Measurements from ENCODE around the gene GLB1L.

Gene GLB1L

DNA sequence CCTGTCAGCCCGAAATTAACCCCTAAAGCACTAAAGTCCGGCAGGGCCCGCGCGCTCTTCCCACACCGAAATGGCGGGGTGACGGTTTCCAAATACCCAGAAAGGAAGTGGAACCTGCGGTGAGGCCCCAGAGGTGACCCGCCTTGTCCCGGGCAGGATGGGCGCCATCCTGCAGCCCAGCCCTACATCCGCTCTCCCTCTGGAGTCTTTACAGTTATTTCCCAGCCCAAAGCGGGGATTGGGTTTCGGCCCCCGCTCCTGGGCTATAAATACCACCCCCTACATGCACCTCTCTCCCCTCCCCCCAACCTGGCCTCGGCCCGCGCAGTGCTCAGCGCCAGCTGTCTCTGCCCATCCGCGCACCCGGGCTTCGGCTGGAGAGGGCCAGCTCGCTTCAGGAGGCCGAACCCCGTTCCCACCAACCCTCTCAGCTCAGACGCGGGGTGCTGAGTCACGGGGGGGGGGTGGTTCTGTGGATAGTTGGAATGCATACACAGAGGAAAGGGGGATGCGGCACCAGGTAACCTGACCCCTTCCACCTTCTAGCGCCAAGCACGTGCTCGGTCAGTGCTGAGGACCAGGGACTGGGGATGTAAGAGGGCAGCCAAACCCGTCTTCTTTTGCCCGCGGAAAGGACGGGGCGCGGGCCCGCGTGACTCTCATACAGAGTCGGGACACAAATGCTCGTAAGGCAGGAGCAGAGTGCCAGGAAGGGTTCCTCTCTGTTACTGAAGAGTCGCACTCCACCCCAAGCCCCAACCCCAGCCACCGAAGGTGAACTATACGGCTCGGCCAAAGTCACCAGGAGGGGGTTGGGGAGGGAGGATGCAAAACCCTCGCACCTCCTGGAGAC lies 7.9 kb upstream of the GLB1L start, which contains the start of gene TUBA4B:
Gene TUBA4B, plus strand, starts transcription at position 344 of the 853 bp plus-strand sequence. Its CDS starts 165 bp downstream, at position 509.
- Mint-ChIP-seq H3K4me3 (peak within 1 kb of the TSS; percentile 77 to 83 (median 77)), H3K36me3 (ENCODE audit: low read depth) (no peaks in the 10 kb centered on the region), H3K27me3 (ENCODE audit: low read depth) (peaks cover 63% of the 10 kb centered on the region), H3K4me1 (peaks cover 49% of the 10 kb centered on the region), H3K9me3 (no peaks in the 10 kb centered on the region), H3K27ac (peak within 1 kb of the TSS; percentile 15 to 75 (median 45))
- TF ChIP-seq, protein P1, sequence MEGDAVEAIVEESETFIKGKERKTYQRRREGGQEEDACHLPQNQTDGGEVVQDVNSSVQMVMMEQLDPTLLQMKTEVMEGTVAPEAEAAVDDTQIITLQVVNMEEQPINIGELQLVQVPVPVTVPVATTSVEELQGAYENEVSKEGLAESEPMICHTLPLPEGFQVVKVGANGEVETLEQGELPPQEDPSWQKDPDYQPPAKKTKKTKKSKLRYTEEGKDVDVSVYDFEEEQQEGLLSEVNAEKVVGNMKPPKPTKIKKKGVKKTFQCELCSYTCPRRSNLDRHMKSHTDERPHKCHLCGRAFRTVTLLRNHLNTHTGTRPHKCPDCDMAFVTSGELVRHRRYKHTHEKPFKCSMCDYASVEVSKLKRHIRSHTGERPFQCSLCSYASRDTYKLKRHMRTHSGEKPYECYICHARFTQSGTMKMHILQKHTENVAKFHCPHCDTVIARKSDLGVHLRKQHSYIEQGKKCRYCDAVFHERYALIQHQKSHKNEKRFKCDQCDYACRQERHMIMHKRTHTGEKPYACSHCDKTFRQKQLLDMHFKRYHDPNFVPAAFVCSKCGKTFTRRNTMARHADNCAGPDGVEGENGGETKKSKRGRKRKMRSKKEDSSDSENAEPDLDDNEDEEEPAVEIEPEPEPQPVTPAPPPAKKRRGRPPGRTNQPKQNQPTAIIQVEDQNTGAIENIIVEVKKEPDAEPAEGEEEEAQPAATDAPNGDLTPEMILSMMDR (IDR thresholded peaks at IDR 0.05; ENCODE audit: unreplicated experiment in 3 of 3) = no peak

DNA sequence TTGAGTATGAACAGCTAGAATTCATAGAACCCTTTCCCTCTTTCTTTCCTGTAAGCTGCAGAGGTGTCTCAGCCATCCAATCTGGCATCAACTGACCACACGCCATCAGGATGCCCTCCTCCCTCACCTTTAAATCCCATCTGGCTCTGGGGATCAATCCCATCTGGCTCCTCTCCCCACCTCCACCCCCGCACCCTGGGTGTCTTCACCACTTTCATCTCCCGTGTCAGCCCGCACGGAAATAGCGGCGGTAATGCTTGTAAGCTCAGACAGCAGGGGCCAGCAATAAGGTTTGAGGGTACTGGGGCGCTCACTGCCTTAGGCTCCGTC lies 7.3 kb upstream of the GLB1L start:
- TF ChIP-seq, protein P1 (IDR thresholded peaks at IDR 0.05; ENCODE audit: unreplicated experiment in 3 of 3) = no peak
- Mint-ChIP-seq H3K9me3 (no peaks in the 10 kb centered on the region), H3K36me3 (ENCODE audit: low read depth) (no peaks in the 10 kb centered on the region), H3K4me1 (peaks cover 49% of the 10 kb centered on the region), H3K27me3 (ENCODE audit: low read depth) (peaks cover 62% of the 10 kb centered on the region), H3K27ac (peak overlapping the region; percentile 15 to 75 (median 45)), H3K4me3 (peak overlapping the region; percentile 77 to 83 (median 77))

DNA sequence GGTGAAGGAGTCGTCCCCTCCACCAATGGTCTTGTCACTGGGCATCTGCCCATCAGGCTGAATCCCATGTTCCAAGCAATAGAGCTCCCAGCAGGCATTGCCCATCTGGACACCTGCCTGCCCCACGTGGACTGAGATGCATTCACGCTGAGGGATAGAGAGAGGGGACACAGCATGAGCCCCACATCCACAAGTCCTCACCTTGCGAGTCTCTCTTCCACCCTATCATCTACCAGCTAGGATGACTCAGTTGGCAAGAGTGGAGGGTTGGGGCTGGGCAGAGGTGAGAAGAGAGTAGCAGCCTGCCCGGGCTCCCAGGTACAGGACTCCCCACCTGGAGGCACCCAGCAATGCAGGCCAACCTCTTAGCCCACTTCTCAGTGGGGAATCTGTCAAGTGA lies 6.8 kb upstream of the GLB1L start:
- Mint-ChIP-seq H3K9me3 (no peaks in the 10 kb centered on the region), H3K4me1 (peaks cover 49% of the 10 kb centered on the region), H3K36me3 (ENCODE audit: low read depth) (no peaks in the 10 kb centered on the region), H3K4me3 (peak overlapping the region; percentile 15 to 83 (median 77)), H3K27ac (peak overlapping the region in 1 of 3 experiments; percentile 68), H3K27me3 (ENCODE audit: low read depth) (peaks cover 62% of the 10 kb centered on the region)
- TF ChIP-seq, protein P1 (IDR thresholded peaks at IDR 0.05; ENCODE audit: unreplicated experiment in 3 of 3) = no peak

DNA sequence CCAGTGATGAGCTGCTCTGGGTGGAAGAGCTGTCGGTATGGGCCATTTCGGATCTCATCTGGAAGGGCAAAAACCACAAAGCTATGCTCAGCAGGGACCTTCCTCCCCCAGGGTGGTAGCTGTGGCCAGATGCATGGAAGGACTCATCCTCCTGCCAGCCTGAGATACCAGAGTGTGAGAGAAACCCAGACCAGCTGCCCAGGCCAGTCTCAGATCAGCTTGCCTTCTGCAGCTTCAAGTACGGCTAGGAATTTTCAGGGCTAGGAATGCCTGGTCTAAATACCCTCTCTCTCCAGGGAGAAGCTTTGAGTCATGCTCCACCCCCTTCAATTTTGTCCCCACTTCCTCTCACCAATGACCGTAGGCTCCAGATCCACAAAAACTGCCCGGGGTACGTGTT lies 6.4 kb upstream of the GLB1L start:
- TF ChIP-seq, protein P1 (IDR thresholded peaks at IDR 0.05; ENCODE audit: unreplicated experiment in 3 of 3) = no peak
- no peaks in the 10 kb centered on the region for H3K36me3 Mint-ChIP-seq (ENCODE audit: low read depth)
- H3K27me3 Mint-ChIP-seq (ENCODE audit: low read depth) = peaks cover 60% of the 10 kb centered on the region
- H3K4me1 Mint-ChIP-seq = peaks cover 49% of the 10 kb centered on the region
- H3K27ac Mint-ChIP-seq = peak overlapping the region in 1 of 3 experiments; percentile 68
- no peaks in the 10 kb centered on the region for H3K9me3 Mint-ChIP-seq
- peak overlapping the region; percentile 15 to 56 (median 51) for H3K4me3 Mint-ChIP-seq

DNA sequence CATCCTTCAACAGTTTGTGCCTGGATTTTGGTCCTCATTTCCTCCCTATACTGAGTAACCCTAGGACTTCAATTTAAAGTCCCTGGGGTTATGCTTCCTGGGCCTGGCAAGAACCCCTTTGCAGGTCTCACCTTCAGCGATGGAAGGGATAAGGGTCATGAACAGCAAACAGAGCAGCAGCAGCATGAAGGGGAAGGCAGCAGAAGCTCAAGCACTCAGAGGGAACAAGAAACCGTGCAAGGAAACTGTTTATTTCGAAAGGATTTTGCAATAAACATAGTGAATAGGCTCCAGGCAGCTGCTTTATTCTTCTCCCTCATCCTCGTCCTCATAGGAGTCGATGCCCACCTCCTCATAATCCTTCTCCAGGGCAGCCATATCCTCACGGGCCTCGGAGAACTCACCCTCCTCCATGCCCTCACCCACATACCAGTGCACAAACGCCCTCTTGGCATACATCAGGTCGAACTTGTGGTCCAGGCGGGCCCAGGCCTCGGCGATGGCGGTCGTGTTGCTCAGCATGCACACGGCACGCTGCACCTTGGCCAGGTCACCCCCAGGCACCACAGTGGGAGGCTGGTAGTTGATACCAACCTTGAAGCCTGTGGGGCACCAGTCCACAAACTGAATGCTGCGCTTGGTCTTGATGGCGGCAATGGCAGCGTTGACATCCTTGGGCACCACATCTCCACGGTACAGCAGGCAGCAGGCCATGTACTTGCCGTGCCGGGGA lies 5.0 kb upstream of the GLB1L start:
- TF ChIP-seq, protein P1 (IDR thresholded peaks at IDR 0.05; ENCODE audit: unreplicated experiment in 3 of 3) = no peak
- Mint-ChIP-seq H3K36me3 (ENCODE audit: low read depth) (no peaks in the 10 kb centered on the region), H3K4me3 (peak overlapping the region in 2 of 3 experiments; percentile 59 to 68), H3K27me3 (ENCODE audit: low read depth) (peaks cover 46% of the 10 kb centered on the region), H3K27ac (peak overlapping the region; percentile 98 to 99 (median 98)), H3K9me3 (no peaks in the 10 kb centered on the region), H3K4me1 (peaks cover 49% of the 10 kb centered on the region)

Measured in nephron (organoid).